Retina (tissue), 1 donor: ENCODE data around the gene INAVA.

Experiments
- DNase-seq: peaks from one replicate; pipeline ENCODE4 v3.0.0-alpha.2; 2016

Gene INAVA

GRCh38 chr1:200877839-200878551, 16.7 kb upstream of the INAVA start:
- DNase-seq, result no peak

DNA sequence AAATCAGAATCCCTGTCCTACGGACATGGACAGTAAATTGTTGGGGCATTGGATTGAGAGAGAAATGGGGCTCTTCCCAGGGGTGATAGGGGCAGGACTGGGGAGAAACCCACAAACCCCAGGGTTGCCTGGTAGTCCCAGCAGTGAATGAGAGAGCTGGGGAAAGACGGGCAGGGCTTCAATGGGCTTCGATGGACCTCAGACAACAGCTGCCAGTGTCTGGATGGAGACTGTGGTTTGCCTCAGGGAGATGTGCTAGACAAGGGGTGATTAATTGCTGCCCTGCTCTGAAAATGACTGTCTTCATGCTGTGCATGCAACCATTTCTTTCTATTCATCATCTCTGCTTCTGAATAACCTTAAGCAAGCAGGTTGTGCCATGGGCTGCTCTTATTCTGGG, 14.5 kb upstream of the INAVA start:
- no peak for DNase-seq

DNA sequence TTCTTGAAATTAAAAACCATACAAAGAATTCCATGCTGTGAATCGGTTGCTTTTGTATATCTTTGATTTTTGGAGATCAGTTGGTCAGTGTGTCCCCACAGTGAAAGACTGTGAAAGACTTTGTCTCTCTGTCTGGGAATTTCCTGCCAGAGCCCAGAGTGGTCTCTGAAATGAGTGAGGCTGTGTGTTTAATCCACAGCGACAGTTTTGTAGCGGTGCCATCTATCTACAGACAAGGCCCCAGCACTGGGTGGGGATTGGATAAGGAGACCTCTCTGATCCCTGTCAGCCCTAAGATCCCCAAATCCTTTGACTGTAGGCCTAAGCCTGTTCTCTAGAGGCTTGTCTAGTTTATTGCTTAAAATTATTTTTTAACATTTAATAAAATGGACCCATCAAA, 11.6 kb upstream of the INAVA start:
- no peak for DNase-seq

- no peak for DNase-seq
Measured at GRCh38 chr1:200885623-200886402, 8.9 kb upstream of the INAVA start.

DNA sequence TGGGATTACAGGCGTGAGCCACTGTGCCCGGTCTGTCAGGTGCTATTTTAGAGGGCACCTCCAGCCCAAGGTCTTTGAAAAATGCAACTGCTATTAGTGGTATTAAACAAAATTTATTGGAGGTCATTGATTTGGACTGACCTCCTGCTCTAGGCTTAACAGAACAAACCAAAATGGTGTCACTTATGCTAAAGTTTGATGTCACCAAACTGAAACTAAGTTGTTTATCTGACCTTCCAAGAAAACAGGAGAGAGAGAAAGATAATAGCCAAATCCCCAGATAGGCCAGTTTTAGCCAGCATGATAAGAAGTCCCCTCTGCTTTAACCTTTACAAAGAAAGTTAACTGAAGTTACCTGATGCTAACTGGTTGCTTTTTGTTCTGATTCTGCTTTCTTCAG, 8.1 kb upstream of the INAVA start:
- DNase-seq, result no peak

DNA sequence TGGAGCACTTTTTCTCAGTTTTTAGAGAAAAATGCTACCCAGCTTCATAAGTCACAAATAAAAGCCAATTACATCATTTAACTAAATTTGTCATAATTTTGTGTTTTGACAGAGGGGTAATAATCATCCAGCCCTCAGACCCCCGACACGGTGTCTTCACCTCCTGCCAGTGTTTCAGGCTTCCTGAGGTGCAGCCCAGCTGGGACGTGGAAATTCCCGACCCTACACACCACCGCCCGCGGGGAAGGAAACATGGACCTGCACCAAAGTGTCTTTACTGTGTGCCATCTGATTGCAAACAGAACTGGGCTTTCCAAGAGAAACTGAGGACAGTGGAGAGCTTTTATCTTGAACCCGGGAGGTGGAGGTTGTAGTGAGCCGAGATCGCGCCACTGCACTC, 7.7 kb upstream of the INAVA start:
- no peak for DNase-seq

DNA sequence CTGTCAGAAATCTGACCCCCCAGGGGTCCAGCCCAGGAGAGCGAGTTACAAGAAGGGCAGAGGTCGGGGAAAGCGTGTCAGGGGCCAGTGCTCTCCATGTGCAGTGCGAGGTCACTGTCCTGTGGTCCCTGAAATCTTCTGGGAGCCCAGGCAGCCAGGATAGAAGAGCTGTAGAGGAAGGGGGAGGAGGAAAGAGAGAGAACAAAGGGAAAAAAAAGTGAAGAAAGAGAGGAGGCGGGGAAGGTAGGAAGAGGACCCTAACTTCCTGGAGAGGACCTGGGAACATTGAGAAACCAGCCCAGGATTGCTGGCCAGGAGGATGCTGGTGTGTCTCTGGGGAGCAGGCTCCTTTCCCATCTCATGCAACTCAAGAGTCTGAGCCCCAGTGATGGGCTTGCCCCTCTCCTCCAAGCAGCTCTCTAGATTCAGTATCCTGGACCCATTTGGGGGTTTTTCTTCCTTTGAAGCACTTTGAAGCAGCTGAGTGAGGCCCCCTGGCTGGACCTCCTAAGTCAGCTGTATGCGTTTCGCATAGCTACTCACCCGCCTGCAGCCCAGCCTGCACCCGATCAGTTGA, 6.8 kb upstream of the INAVA start:
- no peak for DNase-seq

- no peak for DNase-seq
Measured at GRCh38 chr1:200888349-200888838, 6.3 kb upstream of the INAVA start.

GRCh38 chr1:200889571-200889970, 5.1 kb upstream of the INAVA start:
- DNase-seq, result no peak

GRCh38 chr1:200890027-200890426, 4.7 kb upstream of the INAVA start:
- no peak for DNase-seq

- peak; percentile 89 for DNase-seq
Measured at GRCh38 chr1:200890818-200891773, 3.6 kb upstream of the INAVA start.

- peak; percentile 66 for DNase-seq
Measured at GRCh38 chr1:200891774-200892157, 2.9 kb upstream of the INAVA start.

- peak; percentile 35 for DNase-seq
Measured at GRCh38 chr1:200892546-200892945, 2.2 kb upstream of the INAVA start.

GRCh38 chr1:200892958-200893357, 1.7 kb upstream of the INAVA start:
- no peak for DNase-seq

DNA sequence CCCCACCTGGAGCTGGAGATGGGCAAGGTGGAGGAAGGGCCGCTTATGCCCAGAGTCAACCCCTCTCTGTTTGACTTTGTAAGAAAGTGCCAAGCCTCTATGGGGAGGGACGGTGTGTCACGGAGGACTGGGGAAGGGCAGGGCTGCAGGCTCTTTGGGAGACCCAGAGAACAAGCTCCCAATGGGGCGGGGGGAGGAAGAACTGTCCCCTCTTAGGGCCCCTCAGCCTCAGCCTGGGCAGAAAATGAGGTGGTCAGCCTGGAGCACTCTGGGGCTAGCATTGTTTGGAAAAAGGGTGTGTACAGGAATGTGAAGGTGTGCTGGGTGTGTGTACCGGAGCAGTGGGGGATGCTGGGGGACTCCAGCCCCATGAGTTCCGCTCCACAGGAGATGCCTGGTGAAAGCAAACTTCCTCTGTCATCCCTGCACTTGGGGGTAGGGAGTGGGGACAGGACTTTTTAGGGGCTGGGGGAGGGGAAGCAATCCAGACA, 1.2 kb upstream of the INAVA start:
- peak; percentile 31 for DNase-seq

DNA sequence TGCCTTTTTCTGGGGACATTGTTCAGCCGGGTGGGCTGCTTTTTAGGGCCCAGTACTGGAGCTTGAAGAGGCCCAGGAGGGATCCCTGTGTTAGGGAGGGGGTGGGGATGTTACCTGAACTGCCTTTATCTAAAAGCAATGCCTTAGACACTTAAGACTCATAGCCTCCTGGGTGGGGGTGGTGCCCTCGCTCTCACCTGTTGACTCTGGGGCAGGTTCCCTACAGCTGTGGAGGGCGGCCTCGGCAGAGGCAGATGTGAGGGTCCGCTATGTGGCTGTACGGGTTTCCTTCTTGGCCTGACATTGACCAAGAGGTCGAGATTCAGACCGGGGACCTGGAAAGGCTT, 716 bp downstream of the INAVA start:
- no peak for DNase-seq

- DNase-seq, result no peak
Measured at GRCh38 chr1:200895801-200896530, 1.3 kb downstream of the INAVA start.

DNA sequence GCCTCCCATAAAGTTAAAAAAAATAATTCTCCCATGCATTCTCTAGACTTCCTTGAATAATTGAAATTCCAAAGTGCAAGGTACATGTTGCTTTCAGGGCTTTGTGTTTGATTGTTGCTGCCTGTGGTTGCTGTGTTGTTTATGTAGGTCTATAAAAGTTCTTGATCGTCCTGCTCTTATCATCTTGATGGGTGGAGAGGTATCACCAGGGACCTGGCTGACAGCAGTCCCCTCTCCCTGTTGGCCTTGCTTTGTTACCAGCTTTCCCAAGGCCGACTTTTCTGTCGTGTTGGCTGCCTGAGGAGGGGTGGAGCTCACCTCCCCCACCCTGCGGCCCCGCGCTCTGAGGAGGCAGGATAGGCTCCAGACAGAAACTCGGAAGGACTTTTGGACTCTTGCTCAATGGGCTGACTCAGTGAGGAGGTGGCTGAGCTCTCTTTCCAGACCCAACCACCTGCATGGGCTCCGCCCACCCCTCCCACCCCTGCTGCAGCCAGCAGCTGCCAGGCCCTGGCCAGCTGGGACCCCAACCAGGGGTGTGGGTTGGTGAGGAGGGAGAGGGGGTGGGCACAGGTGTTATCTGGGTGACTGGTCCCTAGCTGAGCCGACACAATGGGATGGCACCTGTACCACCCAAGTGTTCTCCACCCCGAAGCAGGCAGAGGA, 2.0 kb downstream of the INAVA start:
- no peak for DNase-seq

- no peak for DNase-seq
Measured at GRCh38 chr1:200897259-200897658, 2.6 kb downstream of the INAVA start.

- DNase-seq, result no peak
Measured at GRCh38 chr1:200899015-200899386, 4.3 kb downstream of the INAVA start.

- no peak for DNase-seq
Measured at GRCh38 chr1:200899451-200899915, 4.8 kb downstream of the INAVA start.
